ENCODE data around the gene UNKL. TPM values are rescaled to one million over a fixed set of nuclear protein-coding genes. Genes with fewer than 3 reads are reported as not detected.
A peak's percentile ranks its signal among the peaks of the same experiment; 100 is the strongest.

Gene UNKL
- total and polyA plus RNA-seq, 2 experiments from 2014 or later: 16.5 to 35.7 TPM

DNA sequence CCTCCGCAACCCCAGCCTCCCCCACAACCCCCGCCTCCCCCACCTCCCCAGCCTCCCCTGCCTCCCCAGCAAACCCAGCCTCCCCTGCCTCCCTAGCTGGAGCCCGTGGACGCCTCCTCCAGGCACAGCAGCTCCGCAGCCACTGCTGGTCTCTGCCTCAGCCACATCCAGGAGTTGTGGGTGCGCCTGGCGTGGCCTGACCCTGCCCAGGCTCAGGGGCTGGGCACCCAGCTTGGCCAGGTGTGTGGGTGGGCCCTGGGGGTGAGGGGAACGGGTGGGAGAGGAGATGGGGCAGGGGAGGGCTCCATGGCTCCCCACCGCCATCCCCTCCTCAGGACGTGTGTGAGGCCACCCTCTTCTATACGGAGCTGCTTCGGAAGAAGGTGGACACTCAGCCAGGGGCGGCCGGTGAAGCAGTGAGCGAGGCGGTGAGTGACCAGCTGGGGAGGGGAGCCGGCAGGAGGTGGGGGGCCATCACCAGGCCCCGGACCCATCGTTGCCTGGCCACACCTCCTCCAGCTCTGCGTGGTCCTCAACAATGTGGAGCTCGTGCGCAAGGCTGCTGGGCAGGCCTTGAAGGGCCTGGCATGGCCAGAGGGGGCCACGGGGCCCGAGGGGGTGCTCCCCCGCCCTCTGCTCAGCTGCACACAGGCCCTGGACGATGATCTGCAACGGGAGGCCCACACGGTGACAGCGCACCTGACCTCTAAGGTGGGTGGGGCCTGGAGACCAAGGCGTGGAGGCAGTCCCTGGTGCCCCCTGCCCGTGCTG, 68.7 kb downstream of the UNKL start:
- TF ChIP-seq, protein P1, sequence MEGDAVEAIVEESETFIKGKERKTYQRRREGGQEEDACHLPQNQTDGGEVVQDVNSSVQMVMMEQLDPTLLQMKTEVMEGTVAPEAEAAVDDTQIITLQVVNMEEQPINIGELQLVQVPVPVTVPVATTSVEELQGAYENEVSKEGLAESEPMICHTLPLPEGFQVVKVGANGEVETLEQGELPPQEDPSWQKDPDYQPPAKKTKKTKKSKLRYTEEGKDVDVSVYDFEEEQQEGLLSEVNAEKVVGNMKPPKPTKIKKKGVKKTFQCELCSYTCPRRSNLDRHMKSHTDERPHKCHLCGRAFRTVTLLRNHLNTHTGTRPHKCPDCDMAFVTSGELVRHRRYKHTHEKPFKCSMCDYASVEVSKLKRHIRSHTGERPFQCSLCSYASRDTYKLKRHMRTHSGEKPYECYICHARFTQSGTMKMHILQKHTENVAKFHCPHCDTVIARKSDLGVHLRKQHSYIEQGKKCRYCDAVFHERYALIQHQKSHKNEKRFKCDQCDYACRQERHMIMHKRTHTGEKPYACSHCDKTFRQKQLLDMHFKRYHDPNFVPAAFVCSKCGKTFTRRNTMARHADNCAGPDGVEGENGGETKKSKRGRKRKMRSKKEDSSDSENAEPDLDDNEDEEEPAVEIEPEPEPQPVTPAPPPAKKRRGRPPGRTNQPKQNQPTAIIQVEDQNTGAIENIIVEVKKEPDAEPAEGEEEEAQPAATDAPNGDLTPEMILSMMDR (IDR thresholded peaks at IDR 0.05; ENCODE audit: low read depth, low read length): no peak
- H3K36me3 ChIP-seq: peaks cover 19% of the 10 kb centered on the region
- H3K4me3 ChIP-seq: no peak overlapping the region
- no peak for DNase-seq (ENCODE audit: low read depth in 1 of 2, low spot score in 1 of 2)
- no peaks in the 10 kb centered on the region for H3K9me3 ChIP-seq (ENCODE audit: low read depth)
- no peak overlapping the region for H3K27ac ChIP-seq
- no peaks in the 10 kb centered on the region for H3K4me1 ChIP-seq (ENCODE audit: low read depth)
- no peaks in the 10 kb centered on the region for H3K27me3 ChIP-seq

DNA sequence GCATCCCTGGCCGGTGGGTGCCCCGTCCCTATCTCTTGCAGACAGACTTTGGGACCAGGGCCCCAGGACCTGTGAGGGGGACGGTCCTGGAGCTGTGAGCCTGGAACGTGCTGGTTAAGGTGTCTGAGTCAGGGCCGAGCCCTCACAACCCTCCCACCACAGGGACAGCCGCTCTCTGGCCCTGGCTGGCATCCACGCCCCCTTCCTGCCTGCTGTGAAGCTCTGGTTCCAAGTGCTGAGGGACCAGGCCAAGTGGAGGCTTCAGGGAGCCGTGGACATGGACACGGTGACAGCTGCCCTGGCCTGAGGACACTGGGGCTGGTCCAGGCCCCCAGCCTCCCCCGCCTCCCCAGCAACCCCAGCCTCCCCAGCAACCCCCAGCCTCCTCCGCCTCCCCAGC, 69.4 kb downstream of the UNKL start:
- no peaks in the 10 kb centered on the region for H3K27me3 ChIP-seq
- H3K27ac ChIP-seq: no peak overlapping the region

DNA sequence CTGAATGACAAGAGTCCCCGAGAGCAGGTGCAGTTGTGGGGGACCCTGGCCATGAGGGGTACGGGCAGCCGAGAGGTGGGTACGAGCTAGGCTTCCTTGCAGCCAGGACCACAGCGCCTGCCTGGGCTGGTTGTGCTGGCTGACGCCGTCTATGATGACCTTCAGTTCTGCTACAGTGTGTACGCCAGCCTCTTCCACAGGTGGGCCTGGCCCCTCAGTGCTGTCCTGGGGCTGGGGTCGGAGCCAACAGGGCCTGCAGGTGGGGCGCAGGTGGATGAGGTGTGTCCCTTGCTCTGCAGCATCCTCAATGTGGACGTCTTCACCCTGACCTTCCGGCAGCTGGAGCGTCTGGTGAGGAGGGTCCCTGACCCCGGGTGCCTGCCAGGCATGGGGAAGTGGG, 70.0 kb downstream of the UNKL start:
- Histone ChIP-seq H3K36me3 (peaks cover 11% of the 10 kb centered on the region), H3K4me3 (no peak overlapping the region), H3K9me3 (ENCODE audit: low read depth) (no peaks in the 10 kb centered on the region), H3K27me3 (no peaks in the 10 kb centered on the region), H3K27ac (no peak overlapping the region), H3K4me1 (ENCODE audit: low read depth) (no peaks in the 10 kb centered on the region)
- TF ChIP-seq, protein P1 (IDR thresholded peaks at IDR 0.05; ENCODE audit: low read depth, low read length): no peak
- no peak for DNase-seq (ENCODE audit: low read depth in 1 of 2, low spot score in 1 of 2)

More for the DNA sequence above, 69.4 kb downstream of the UNKL start:
- H3K4me1 ChIP-seq (ENCODE audit: low read depth): no peaks in the 10 kb centered on the region
- no peak for DNase-seq (ENCODE audit: low read depth in 1 of 2, low spot score in 1 of 2)
- TF ChIP-seq, protein P1 (IDR thresholded peaks at IDR 0.05; ENCODE audit: low read depth, low read length): no peak
- no peaks in the 10 kb centered on the region for H3K9me3 ChIP-seq (ENCODE audit: low read depth)
- H3K4me3 ChIP-seq: no peak overlapping the region
- peaks cover 17% of the 10 kb centered on the region for H3K36me3 ChIP-seq

DNA sequence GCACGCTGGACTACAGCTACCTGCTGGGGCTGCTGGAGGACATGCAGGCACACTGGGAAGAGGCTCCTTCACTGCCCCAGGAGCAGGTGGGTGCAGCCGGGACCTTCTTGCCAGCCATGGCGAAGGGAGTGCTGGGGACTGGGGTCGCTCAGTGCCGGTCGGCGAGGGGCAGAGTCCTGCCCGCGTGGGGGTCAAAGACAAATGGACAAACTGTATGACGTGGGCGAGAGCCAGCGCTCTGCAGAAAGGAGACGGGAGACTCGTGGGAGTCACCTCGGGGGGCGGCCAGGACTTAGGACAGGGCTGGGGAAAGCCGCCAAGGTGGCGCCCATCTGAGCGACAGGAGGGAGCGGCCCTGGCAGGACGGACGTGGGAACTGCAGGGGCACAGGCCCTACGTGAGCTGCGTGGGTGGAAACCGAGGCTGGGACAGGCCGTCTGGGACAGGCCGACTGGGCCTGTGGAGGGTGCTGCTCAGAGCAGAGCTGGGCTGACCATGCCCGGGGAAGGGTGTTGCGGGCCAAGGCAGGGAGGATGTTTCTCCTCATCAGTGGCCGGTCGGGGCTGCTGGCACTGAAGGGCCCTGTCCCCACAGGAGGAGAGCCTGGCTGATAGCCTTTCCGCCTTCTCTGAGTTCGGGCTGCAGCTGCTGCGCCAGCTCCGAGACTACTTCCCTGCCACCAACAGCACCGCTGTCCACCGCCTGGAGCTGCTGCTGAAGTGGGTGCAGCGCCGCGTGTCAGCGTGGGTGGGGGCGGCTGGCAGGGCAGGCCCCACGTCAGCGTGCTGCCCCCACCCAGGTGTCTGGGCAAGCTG, 70.9 kb downstream of the UNKL start:
- TF ChIP-seq, protein P1 (IDR thresholded peaks at IDR 0.05; ENCODE audit: low read depth, low read length): no peak
- Histone ChIP-seq H3K36me3 (peaks cover 2% of the 10 kb centered on the region), H3K4me3 (peak overlapping the region; percentile 29), H3K27ac (no peak overlapping the region), H3K27me3 (peaks cover 8% of the 10 kb centered on the region), H3K9me3 (ENCODE audit: low read depth) (no peaks in the 10 kb centered on the region), H3K4me1 (ENCODE audit: low read depth) (no peaks in the 10 kb centered on the region)
- DNase-seq (ENCODE audit: low read depth in 1 of 2, low spot score in 1 of 2): no peak

DNA sequence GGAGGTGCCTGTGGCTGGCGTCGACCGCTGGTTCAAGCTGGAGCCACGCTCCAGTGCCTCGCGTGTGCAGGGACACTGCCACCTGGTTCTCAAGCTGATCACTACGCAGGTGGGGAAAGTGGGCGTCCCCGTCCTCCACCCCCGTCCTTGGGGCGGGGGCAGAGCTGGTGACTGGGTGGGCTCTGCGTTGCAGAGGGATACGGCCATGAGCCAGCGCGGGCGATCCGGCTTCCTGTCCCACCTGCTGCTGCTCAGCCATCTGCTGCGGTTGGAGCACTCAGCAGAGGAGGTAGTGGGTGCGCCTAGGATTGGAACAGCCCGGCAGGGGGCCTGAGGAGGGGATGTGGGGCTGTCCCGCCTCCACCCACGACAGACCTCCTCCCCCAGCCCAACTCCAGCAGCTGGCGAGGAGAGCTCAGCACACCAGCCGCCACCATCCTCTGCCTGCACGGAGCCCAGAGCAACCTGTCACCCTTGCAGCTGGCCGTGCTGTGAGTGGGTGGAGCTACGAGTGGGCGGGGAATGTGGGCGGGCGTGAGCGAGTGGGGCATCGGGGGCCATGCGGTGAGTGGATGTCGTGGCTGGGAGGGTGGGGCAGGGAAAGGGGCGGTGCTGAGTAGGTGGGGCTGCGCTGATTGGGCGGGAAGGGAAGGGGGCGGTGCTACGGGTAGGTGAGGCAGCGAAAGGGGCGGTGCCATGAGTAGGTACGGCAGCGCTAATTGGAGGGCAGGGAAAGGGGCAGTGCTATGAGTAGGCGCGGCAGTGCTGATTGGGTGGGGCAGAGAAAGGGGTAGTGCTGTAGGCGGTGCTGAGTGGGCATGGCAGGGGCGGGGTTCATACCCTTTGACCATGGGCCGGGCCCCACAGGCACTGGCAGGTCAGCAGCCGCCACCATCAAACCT, 71.7 kb downstream of the UNKL start:
- DNase-seq (ENCODE audit: low read depth in 1 of 2, low spot score in 1 of 2): peak; percentile 83 to 99
- H3K4me1 ChIP-seq (ENCODE audit: low read depth): no peaks in the 10 kb centered on the region
- peak overlapping the region; percentile 29 for H3K4me3 ChIP-seq
- H3K27me3 ChIP-seq: peaks cover 11% of the 10 kb centered on the region
- no peaks in the 10 kb centered on the region for H3K9me3 ChIP-seq (ENCODE audit: low read depth)
- no peaks in the 10 kb centered on the region for H3K36me3 ChIP-seq
- H3K27ac ChIP-seq: no peak overlapping the region
- TF ChIP-seq, protein P1 (IDR thresholded peaks at IDR 0.05; ENCODE audit: low read depth, low read length): no peak

Data from cardiac muscle cell (in vitro differentiated cells and primary cell).